Gastrocnemius medialis (tissue), 4 donors: Measurements from ENCODE around the gene APBB2.

Experiments
- CTCF ChIP-seq, 5 experiments: fragments of 450-650 bp in 3 of 5; fragments of 200-600 bp in 2 of 5; sonication (generic) in 2 of 5; IDR thresholded peaks in 4 of 5; conservative IDR thresholded peaks in 1 of 5; 1 replicate in 4 of 5; 2 replicates in 1 of 5; pipeline ENCODE4 v1.5.1; 2016 to 2019; ENCODE audit warnings: antibody characterized with exemption in 5 of 5, mild to moderate bottlenecking in 3 of 5, moderate library complexity in 3 of 5
- POLR2A ChIP-seq, 2 donors: fragments of 450-650 bp; IDR thresholded peaks; one replicate each; pipeline ENCODE4 v1.6.1; 2017; ENCODE audit warnings: antibody characterized with exemption in 2 of 2, mild to moderate bottlenecking in 2 of 2, moderate library complexity in 2 of 2

- peak in 4 of 5 experiments; percentile 40 to 63 (median 50) for TF ChIP-seq CTCF (IDR thresholded peaks at IDR 0.05 in 4 of 5, conservative IDR thresholded peaks at IDR 0.05 in 1 of 5)
- TF ChIP-seq POLR2A (IDR thresholded peaks at IDR 0.05) = no peak
These were observed 1.6 kb downstream of the APBB2 start for GRCh38 chr4:41212616-41213203.
